Mesothelial cell of epicardium (in vitro differentiated cells): Measurements from ENCODE around the gene MLIP. TPM values are rescaled to one million over a fixed set of nuclear protein-coding genes. Genes with fewer than 3 reads are reported as not detected.

Source experiments
- DNase-seq, 2 experiments: peaks; one replicate each; pipeline ENCODE4 v3.0.0; 2021; ENCODE audit warnings: low spot score in 2 of 2; ENCODE audit not compliant: unreplicated experiment in 2 of 2
- H3K27ac Mint-ChIP-seq: 2 replicates; pipeline ENCODE4 v1.8.0; 2021; ENCODE audit warnings: mixed read lengths
- H3K27me3 Mint-ChIP-seq: 2 replicates; pipeline ENCODE4 v1.8.0; 2021; ENCODE audit warnings: low read depth, mixed read lengths
- H3K36me3 Mint-ChIP-seq: 2 replicates; pipeline ENCODE4 v1.8.0; 2021; ENCODE audit warnings: mixed read lengths
- H3K4me1 Mint-ChIP-seq: 2 replicates; pipeline ENCODE4 v1.8.0; 2021; ENCODE audit warnings: mixed read lengths
- H3K4me3 Mint-ChIP-seq: 2 replicates; pipeline ENCODE4 v1.8.0; 2021; ENCODE audit warnings: mild to moderate bottlenecking, moderate library complexity, mixed read lengths
- H3K9me3 Mint-ChIP-seq: 2 replicates; pipeline ENCODE4 v1.8.0; 2021; ENCODE audit warnings: mixed read lengths
- CTCF ChIP-seq: fragments of 200-600 bp; sonication (generic); IDR thresholded peaks from one replicate; pipeline ENCODE4 v1.5.0; 2021; ENCODE audit warnings: antibody characterized with exemption; ENCODE audit not compliant: unreplicated experiment
- total RNA-seq: library from RNA; stranded (reverse); gene quantifications from 3 replicates; pipeline ENCODE4 v1.2.1, GENCODE V29; 2021

MLIP gene
- total RNA-seq, 1 donor from 2014 or later, result 0.78 TPM

- Mint-ChIP-seq H3K4me3 (no peak overlapping the region), H3K27ac (no peak overlapping the region), H3K36me3 (peaks cover 3% of the 10 kb centered on the region), H3K4me1 (no peaks in the 10 kb centered on the region), H3K9me3 (peaks cover 6% of the 10 kb centered on the region), H3K27me3 (no peaks in the 10 kb centered on the region)
- DNase-seq, result no peak
- TF ChIP-seq CTCF, result no peak
These were observed 6.9 kb downstream of the MLIP start for GRCh38 chr6:54118117-54118516.

- Mint-ChIP-seq H3K27ac (no peak overlapping the region), H3K4me1 (peaks cover under 1% of the 10 kb centered on the region), H3K4me3 (no peak overlapping the region), H3K36me3 (no peaks in the 10 kb centered on the region), H3K9me3 (no peaks in the 10 kb centered on the region), H3K27me3 (no peaks in the 10 kb centered on the region)
- DNase-seq, result no peak
- TF ChIP-seq CTCF, result no peak
These were observed 14.2 kb downstream of the MLIP start for GRCh38 chr6:54125493-54125892.

- no peak for DNase-seq
- Mint-ChIP-seq H3K9me3 (peaks cover 3% of the 10 kb centered on the region), H3K4me3 (no peak overlapping the region), H3K36me3 (no peaks in the 10 kb centered on the region), H3K4me1 (peaks cover 4% of the 10 kb centered on the region), H3K27ac (no peak overlapping the region), H3K27me3 (no peaks in the 10 kb centered on the region)
- no peak for TF ChIP-seq CTCF
These were observed 18.9 kb downstream of the MLIP start for GRCh38 chr6:54130179-54130578.

GRCh38 chr6:54132587-54132986 is 21.3 kb downstream of the MLIP start:
- TF ChIP-seq CTCF, result no peak
- DNase-seq, result no peak
- Mint-ChIP-seq H3K36me3 (no peaks in the 10 kb centered on the region), H3K27ac (no peak overlapping the region), H3K27me3 (peaks cover 4% of the 10 kb centered on the region), H3K4me1 (peaks cover 8% of the 10 kb centered on the region), H3K4me3 (no peak overlapping the region), H3K9me3 (peaks cover 11% of the 10 kb centered on the region)

- Mint-ChIP-seq H3K27me3 (peaks cover 8% of the 10 kb centered on the region), H3K27ac (no peak overlapping the region), H3K9me3 (peaks cover 15% of the 10 kb centered on the region), H3K4me1 (peaks cover 8% of the 10 kb centered on the region), H3K36me3 (no peaks in the 10 kb centered on the region), H3K4me3 (no peak overlapping the region)
- TF ChIP-seq CTCF, result no peak
- no peak for DNase-seq
These were observed 21.9 kb downstream of the MLIP start for GRCh38 chr6:54133186-54133585.

GRCh38 chr6:54134935-54135334 is 23.7 kb downstream of the MLIP start:
- Mint-ChIP-seq H3K4me3 (no peak overlapping the region), H3K4me1 (peaks cover 8% of the 10 kb centered on the region), H3K9me3 (peaks cover 15% of the 10 kb centered on the region), H3K36me3 (no peaks in the 10 kb centered on the region), H3K27me3 (peaks cover 8% of the 10 kb centered on the region), H3K27ac (no peak overlapping the region)
- no peak for TF ChIP-seq CTCF
- DNase-seq, result no peak
